PFSK-1 (cell line): Measurements from ENCODE around the gene PTPRN2.

Experiments used
- FOXP2 ChIP-seq: optimal IDR thresholded peaks from 2 replicates; pipeline ENCODE3; 2011; ENCODE audit warnings: borderline replicate concordance, control low read depth, inconsistent platforms; ENCODE audit not compliant: insufficient read depth; ENCODE audit errors: extremely low read length, extremely low read depth
- POLR2AphosphoS5 ChIP-seq: IDR thresholded peaks from 2 replicates; pipeline ENCODE4 v1.6.1; 2012; ENCODE audit warnings: low read depth, mild to moderate bottlenecking, control low read depth, low read length, moderate library complexity
- SIN3A ChIP-seq: IDR thresholded peaks from 2 replicates; pipeline ENCODE4 v1.6.1; 2012; ENCODE audit warnings: mild to moderate bottlenecking, low read length, moderate library complexity, borderline replicate concordance; ENCODE audit not compliant: insufficient read depth
- TAF1 ChIP-seq: IDR thresholded peaks from 2 replicates; pipeline ENCODE4 v1.6.1; 2012; ENCODE audit warnings: low read length, control low read depth, borderline replicate concordance; ENCODE audit not compliant: insufficient read depth
- TF ChIP-seq, protein P1 (sequence below), 2 experiments: IDR thresholded peaks; 2 replicates each; pipeline versions ENCODE4 v1.6.1 to v1.8.0; 2011 to 2012; ENCODE audit warnings: low read depth in 2 of 2, low read length in 2 of 2, control low read depth in 1 of 2, inconsistent platforms in 1 of 2, mild to moderate bottlenecking in 1 of 2, moderate library complexity in 1 of 2; ENCODE audit not compliant: insufficient read depth in 1 of 2

DNA sequence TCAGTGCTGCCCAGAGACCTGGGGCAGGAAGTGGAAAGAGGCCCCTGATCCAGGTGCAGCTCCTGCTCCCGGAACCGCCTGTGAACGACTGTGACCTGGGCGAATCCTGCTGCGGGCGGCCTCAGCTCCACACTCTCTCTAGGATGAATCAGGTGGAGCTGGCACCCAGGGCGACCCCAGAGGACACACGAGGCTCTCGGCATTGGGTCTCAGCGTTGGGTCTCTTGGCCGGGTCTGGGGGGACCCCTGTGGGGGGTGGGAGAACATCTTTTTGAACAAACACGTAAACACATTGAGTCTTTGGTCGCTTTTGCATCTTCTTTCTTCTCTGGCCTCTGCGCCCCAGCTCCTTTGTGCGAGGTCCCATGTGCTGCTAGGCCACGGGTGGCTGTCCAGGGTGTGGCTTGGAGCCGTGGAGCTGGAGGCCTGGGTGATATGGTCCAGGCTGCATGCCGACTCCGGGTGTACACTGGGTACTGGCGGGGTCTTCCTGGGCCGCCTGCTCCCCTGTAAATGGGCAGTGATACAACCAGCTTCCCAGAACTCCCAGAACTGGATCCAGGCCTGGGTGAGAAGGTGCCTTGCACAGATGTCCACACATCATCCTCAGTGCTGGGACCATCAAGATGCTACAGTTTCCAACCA lies 815.0 kb downstream of the PTPRN2 start:
- no peak for TF ChIP-seq TAF1
- TF ChIP-seq, protein P1, sequence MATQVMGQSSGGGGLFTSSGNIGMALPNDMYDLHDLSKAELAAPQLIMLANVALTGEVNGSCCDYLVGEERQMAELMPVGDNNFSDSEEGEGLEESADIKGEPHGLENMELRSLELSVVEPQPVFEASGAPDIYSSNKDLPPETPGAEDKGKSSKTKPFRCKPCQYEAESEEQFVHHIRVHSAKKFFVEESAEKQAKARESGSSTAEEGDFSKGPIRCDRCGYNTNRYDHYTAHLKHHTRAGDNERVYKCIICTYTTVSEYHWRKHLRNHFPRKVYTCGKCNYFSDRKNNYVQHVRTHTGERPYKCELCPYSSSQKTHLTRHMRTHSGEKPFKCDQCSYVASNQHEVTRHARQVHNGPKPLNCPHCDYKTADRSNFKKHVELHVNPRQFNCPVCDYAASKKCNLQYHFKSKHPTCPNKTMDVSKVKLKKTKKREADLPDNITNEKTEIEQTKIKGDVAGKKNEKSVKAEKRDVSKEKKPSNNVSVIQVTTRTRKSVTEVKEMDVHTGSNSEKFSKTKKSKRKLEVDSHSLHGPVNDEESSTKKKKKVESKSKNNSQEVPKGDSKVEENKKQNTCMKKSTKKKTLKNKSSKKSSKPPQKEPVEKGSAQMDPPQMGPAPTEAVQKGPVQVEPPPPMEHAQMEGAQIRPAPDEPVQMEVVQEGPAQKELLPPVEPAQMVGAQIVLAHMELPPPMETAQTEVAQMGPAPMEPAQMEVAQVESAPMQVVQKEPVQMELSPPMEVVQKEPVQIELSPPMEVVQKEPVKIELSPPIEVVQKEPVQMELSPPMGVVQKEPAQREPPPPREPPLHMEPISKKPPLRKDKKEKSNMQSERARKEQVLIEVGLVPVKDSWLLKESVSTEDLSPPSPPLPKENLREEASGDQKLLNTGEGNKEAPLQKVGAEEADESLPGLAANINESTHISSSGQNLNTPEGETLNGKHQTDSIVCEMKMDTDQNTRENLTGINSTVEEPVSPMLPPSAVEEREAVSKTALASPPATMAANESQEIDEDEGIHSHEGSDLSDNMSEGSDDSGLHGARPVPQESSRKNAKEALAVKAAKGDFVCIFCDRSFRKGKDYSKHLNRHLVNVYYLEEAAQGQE (IDR thresholded peaks at IDR 0.05; ENCODE audit: insufficient read depth in 1 of 2, low read depth in 2 of 2, low read length in 2 of 2), result no peak
- no peak for TF ChIP-seq POLR2AphosphoS5
- TF ChIP-seq SIN3A, result no peak
- no peak for TF ChIP-seq FOXP2
